GM23248 (cell line): ENCODE results near the gene MAPK8IP2. TPM values are rescaled to one million over a fixed set of nuclear protein-coding genes. Genes with fewer than 3 reads are reported as not detected.

Source experiments
- DNase-seq: peaks from one replicate; pipeline ENCODE4 v3.0.0-alpha.2; 2015
- H2AFZ ChIP-seq: fragments of 200-600 bp; sonication (generic); 2 replicates; pipeline ENCODE4 v1.6.1; 2016; ENCODE audit warnings: antibody characterized with exemption
- H3F3A ChIP-seq: fragments of 200-600 bp; sonication (generic); 2 replicates; pipeline ENCODE4 v1.6.1; 2016; ENCODE audit warnings: mild to moderate bottlenecking, antibody characterized with exemption, mixed run types; ENCODE audit not compliant: insufficient read depth
- H3K27ac ChIP-seq: fragments of 200-600 bp; sonication (generic); 2 replicates; pipeline ENCODE4 v1.5.1; 2016; ENCODE audit warnings: mild to moderate bottlenecking
- H3K27me3 ChIP-seq: fragments of 200-600 bp; sonication (generic); replicated peaks from 2 replicates; pipeline ENCODE4 v1.6.1; 2016; ENCODE audit warnings: mild to moderate bottlenecking; ENCODE audit not compliant: insufficient read depth
- H3K36me3 ChIP-seq: fragments of 200-600 bp; sonication (generic); 2 replicates; pipeline ENCODE4 v1.6.1; 2016; ENCODE audit warnings: low read depth, mild to moderate bottlenecking
- H3K4me1 ChIP-seq: fragments of 200-600 bp; sonication (generic); 2 replicates; pipeline ENCODE4 v1.6.1; 2016; ENCODE audit warnings: mild to moderate bottlenecking; ENCODE audit not compliant: insufficient read depth
- H3K4me2 ChIP-seq: fragments of 200-600 bp; sonication (generic); one replicate; pipeline ENCODE4 v1.6.1; 2016; ENCODE audit warnings: mild to moderate bottlenecking; ENCODE audit not compliant: unreplicated experiment
- H3K4me3 ChIP-seq: fragments of 200-600 bp; sonication (generic); 2 replicates; pipeline ENCODE4 v1.5.1; 2016; ENCODE audit warnings: mild to moderate bottlenecking
- H3K79me2 ChIP-seq: fragments of 200-600 bp; sonication (generic); 2 replicates; pipeline ENCODE4 v1.6.1; 2016; ENCODE audit warnings: mild to moderate bottlenecking; ENCODE audit not compliant: insufficient read depth
- H3K9ac ChIP-seq: fragments of 200-600 bp; sonication (generic); 2 replicates; pipeline ENCODE4 v1.6.1; 2016; ENCODE audit warnings: mild to moderate bottlenecking
- H3K9me2 ChIP-seq: fragments of 200-600 bp; sonication (generic); 2 replicates; pipeline ENCODE4 v1.6.1; 2016; ENCODE audit warnings: mixed run types, mild to moderate bottlenecking, moderate library complexity; ENCODE audit not compliant: insufficient read depth
- H3K9me3 ChIP-seq: fragments of 200-600 bp; sonication (generic); one replicate; pipeline ENCODE4 v1.6.1; 2017; ENCODE audit warnings: low read depth
- H4K20me1 ChIP-seq: fragments of 200-600 bp; sonication (generic); 2 replicates; pipeline ENCODE4 v1.6.0; 2016; ENCODE audit not compliant: insufficient read depth
- EZH2 ChIP-seq: fragments of 200-600 bp; sonication (generic); IDR thresholded peaks from 2 replicates; pipeline ENCODE4 v1.6.1; 2018; ENCODE audit warnings: antibody characterized with exemption, mild to moderate bottlenecking; ENCODE audit not compliant: insufficient read depth, poor library complexity, severe bottlenecking
- EZH2phosphoT487 ChIP-seq: fragments of 200-600 bp; sonication (generic); IDR thresholded peaks from 2 replicates; pipeline ENCODE4 v1.6.1; 2018; ENCODE audit warnings: antibody characterized with exemption, moderate library complexity, mild to moderate bottlenecking, low read depth; ENCODE audit not compliant: insufficient read depth
- WGBS, 2 experiments: methylation state at CpG; one replicate each; pipeline ENCODE4 v1.1.6; 2015 to 2017; ENCODE audit warnings: low lambda C conversion rate in 2 of 2, low coverage in 1 of 2; ENCODE audit errors: missing lambda C conversion rate in 2 of 2; 5-methylcytosine and 5-hydroxymethylcytosine counted together
- in situ Hi-C: fragments of 300-500 bp; cut with MboI; formaldehyde crosslinking; loops from 2 replicates; pipeline ENCODE4 v1.15.0; 2020
- polyA plus RNA-seq: library from polyadenylated mRNA; unstranded; fragments of >200 nt; fragmentation: Nextera tagmentation; extraction: Ambion mirVana; gene quantifications from 2 replicates; pipeline ENCODE4 v1.2.1, GENCODE V29; 2016
- total RNA-seq: library from RNA; depleted of rRNA; stranded (reverse); fragments of >200 nt; shearing (Covaris generic); gene quantifications from 2 replicates; pipeline ENCODE4 v1.2.3, GENCODE V29; 2014

Gene MAPK8IP2
- total and polyA plus RNA-seq, 2 experiments from 2014 or later = 0.06 TPM; not detected in 1

DNA sequence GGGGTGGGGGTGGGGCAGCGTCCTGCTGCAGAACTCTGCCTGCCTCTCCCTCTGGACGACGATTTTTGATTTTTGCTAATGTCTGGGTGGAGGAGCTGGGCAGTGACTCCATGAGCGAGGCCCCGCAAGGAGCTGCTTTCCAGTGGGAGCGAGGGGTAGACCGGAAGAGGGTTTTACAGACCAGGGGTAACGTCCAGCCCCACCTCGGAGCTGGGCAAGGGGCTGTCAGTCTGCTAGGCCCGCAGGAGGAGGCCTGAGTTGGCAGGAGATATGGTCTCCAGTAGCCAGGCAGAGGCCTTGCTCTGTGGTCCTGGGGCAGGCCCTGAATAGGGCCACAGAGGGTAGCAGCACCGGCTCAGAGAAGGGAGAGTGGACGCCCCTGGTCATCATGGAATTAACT lies 9.0 kb downstream of the MAPK8IP2 start:
- H3K4me2 ChIP-seq = no peak overlapping the region
- no peak for DNase-seq
- 54% methylated on average over 10 to 11 of the region's 12 CpGs for WGBS, 2 experiments
- H3K4me1 ChIP-seq = no peaks in the 10 kb centered on the region
- H3K4me3 ChIP-seq = no peak overlapping the region
- H3K79me2 ChIP-seq = no peaks in the 10 kb centered on the region
- H3K27me3 ChIP-seq = no peaks in the 10 kb centered on the region; the same call in 1 of the 2 replicates
- H3K36me3 ChIP-seq = no peaks in the 10 kb centered on the region
- TF ChIP-seq EZH2phosphoT487 = no peak
- TF ChIP-seq EZH2 = no peak
- no peaks in the 10 kb centered on the region for H3F3A ChIP-seq
- in situ Hi-C loops = no loop called here
- H4K20me1 ChIP-seq = no peaks in the 10 kb centered on the region
- no peaks in the 10 kb centered on the region for H3K9me3 ChIP-seq
- no peak overlapping the region for H3K9ac ChIP-seq
- H3K9me2 ChIP-seq = no peaks in the 10 kb centered on the region
- no peak overlapping the region for H2AFZ ChIP-seq
- no peak overlapping the region for H3K27ac ChIP-seq

DNA sequence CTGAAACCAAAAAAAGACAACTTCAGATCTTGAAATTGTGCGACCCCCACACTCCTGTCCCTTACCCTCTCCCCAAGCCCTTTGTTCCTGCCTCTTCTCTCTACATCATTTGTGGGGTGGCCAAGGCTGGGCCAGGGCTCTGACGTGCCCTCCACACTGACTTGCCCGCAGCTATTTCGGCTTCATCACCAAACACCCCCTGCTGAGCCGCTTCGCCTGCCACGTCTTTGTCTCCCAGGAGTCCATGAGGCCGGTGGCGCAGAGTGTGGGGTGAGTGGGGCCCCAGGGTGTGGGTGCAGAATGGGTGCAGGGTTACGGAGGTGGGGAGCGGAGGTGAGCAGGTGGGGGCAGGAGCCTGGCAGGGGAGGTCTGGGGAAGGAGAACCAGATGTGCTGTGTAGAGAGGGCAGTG lies 9.5 kb downstream of the MAPK8IP2 start:
- H3K9ac ChIP-seq = no peak overlapping the region
- H3K4me1 ChIP-seq = no peaks in the 10 kb centered on the region
- H3F3A ChIP-seq = no peaks in the 10 kb centered on the region
- no peak for DNase-seq
- no peaks in the 10 kb centered on the region for H4K20me1 ChIP-seq
- in situ Hi-C loops = no loop called here
- no peaks in the 10 kb centered on the region for H3K36me3 ChIP-seq
- H3K79me2 ChIP-seq = no peaks in the 10 kb centered on the region
- H3K4me3 ChIP-seq = no peak overlapping the region
- H3K9me3 ChIP-seq = no peaks in the 10 kb centered on the region
- H3K27ac ChIP-seq = no peak overlapping the region
- no peaks in the 10 kb centered on the region; the same call in 1 of the 2 replicates for H3K27me3 ChIP-seq
- TF ChIP-seq EZH2phosphoT487 = no peak
- TF ChIP-seq EZH2 = no peak
- no peak overlapping the region for H2AFZ ChIP-seq
- H3K9me2 ChIP-seq = no peaks in the 10 kb centered on the region
- H3K4me2 ChIP-seq = no peak overlapping the region
- 84 to 86% methylated on average over 9 to 11 of the region's 11 CpGs for WGBS, 2 experiments

DNA sequence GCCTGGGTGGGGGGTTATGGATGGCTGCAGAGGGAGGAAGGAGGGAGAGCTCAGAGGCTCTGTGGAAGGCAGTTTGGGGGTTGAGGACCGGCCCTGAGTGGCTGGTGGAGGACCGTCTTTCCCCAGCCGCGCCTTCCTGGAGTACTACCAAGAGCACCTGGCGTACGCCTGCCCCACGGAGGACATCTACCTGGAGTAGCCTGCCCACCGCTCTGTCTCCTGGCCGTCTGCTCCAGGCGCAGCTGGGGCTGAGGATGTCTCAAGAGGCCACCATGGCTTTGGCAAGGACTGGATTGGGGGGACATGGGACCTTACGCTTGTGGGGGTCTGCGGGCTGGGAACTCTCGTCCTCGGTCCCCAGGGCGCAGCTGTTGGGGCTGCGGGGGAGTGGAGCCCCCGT lies 10.0 kb downstream of the MAPK8IP2 start:
- Histone ChIP-seq H3K9ac (no peak overlapping the region), H3K27me3 (no peaks in the 10 kb centered on the region; the same call in 1 of the 2 replicates), H4K20me1 (no peaks in the 10 kb centered on the region), H3K79me2 (no peaks in the 10 kb centered on the region), H3F3A (no peaks in the 10 kb centered on the region), H3K9me3 (no peaks in the 10 kb centered on the region), H2AFZ (no peak overlapping the region), H3K36me3 (no peaks in the 10 kb centered on the region), H3K4me1 (no peaks in the 10 kb centered on the region), H3K4me3 (no peak overlapping the region), H3K27ac (no peak overlapping the region), H3K9me2 (no peaks in the 10 kb centered on the region), H3K4me2 (no peak overlapping the region)
- DNase-seq = no peak
- in situ Hi-C loops = no loop called here
- WGBS, 2 experiments = 66 to 68% methylated on average over 16 to 17 of the region's 17 CpGs
- TF ChIP-seq EZH2 = no peak

DNA sequence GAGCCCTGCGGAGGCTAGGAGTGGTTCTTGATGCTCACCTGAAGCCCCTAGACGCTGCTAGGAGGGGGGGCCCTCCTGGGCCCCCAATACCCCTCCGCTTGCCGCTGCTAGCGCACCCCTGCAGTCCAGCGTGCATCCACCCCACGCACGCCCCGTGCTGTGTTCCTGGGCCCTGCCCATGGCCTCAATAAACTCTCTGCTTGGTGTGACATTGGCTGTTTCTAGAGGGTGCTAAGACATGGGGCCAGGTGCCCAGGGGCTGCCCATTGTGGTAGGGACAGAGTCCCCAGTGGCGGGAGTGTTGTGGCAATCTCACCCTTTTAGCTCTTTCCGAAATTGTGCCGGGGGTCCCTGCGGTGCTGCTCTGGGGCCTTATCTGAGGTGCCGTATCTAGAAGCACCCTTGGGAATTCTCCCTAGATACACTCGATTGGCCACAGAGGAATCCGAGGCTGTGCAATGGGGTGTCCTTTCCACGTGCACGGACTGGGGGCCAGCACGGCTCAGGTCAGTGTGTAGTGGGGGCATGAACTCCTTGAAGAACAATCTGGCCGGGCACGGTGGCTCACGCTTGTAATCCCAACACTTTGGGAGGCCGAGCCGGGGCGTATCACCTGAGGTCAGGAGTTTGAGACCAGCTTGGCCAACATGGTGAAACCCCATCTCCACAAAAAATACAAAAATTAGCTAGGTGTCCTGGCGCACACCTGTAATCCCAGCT lies 10.9 kb downstream of the MAPK8IP2 start:
- WGBS, 2 experiments = 84% methylated on average over 25 to 26 of the region's 26 CpGs
- DNase-seq = no peak
- no peak for TF ChIP-seq EZH2phosphoT487

DNA sequence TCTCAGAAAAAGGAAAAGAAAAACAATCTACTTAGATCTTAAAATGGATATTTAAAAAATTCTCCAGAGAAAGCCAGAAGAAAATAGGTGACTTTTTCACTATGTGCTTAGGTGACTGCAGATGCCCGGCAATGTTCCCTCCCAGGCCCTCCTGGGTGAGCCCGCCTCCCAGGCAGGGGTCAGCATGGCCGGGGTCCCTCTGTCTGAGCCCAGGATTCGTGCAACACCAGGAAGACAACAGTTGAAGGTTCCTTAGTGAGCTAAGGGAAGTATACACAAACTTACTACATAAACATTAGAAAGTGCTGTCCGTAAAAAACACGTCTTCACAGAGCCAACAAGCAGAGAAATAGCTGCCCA lies 11.6 kb downstream of the MAPK8IP2 start:
- no peak for TF ChIP-seq EZH2phosphoT487
- TF ChIP-seq EZH2 = no peak
- Histone ChIP-seq H3K27ac (no peak overlapping the region), H3K36me3 (no peaks in the 10 kb centered on the region), H3K9me3 (no peaks in the 10 kb centered on the region), H3F3A (no peaks in the 10 kb centered on the region), H3K9ac (no peak overlapping the region), H3K4me2 (no peak overlapping the region), H3K27me3 (no peaks in the 10 kb centered on the region), H3K79me2 (no peaks in the 10 kb centered on the region), H2AFZ (no peak overlapping the region), H4K20me1 (no peaks in the 10 kb centered on the region), H3K9me2 (no peaks in the 10 kb centered on the region), H3K4me3 (no peak overlapping the region), H3K4me1 (no peaks in the 10 kb centered on the region)
- 44 to 49% methylated on average over 6 of the region's 6 CpGs for WGBS, 2 experiments
- in situ Hi-C loops = no loop called here
- no peak for DNase-seq

More for the DNA sequence above, 10.9 kb downstream of the MAPK8IP2 start:
- in situ Hi-C loops = no loop called here
- no peak overlapping the region for H3K27ac ChIP-seq
- H3K9me2 ChIP-seq = no peaks in the 10 kb centered on the region
- H3K79me2 ChIP-seq = no peaks in the 10 kb centered on the region
- no peak overlapping the region for H2AFZ ChIP-seq
- no peak overlapping the region for H3K4me3 ChIP-seq
- H4K20me1 ChIP-seq = no peaks in the 10 kb centered on the region
- no peaks in the 10 kb centered on the region for H3K36me3 ChIP-seq
- H3K27me3 ChIP-seq = no peaks in the 10 kb centered on the region
- H3K9me3 ChIP-seq = no peaks in the 10 kb centered on the region
- no peak overlapping the region for H3K9ac ChIP-seq
- H3K4me2 ChIP-seq = no peak overlapping the region
- no peaks in the 10 kb centered on the region for H3K4me1 ChIP-seq
- H3F3A ChIP-seq = no peaks in the 10 kb centered on the region
